ENCODE data around the gene SRPRA.

Gene SRPRA

GRCh38 chr11:126229858-126230540 lies 38.7 kb downstream of the SRPRA start:
- DNase-seq: no peak

- no peak for DNase-seq
These were observed 42.2 kb downstream of the SRPRA start for GRCh38 chr11:126226334-126227084.

DNA sequence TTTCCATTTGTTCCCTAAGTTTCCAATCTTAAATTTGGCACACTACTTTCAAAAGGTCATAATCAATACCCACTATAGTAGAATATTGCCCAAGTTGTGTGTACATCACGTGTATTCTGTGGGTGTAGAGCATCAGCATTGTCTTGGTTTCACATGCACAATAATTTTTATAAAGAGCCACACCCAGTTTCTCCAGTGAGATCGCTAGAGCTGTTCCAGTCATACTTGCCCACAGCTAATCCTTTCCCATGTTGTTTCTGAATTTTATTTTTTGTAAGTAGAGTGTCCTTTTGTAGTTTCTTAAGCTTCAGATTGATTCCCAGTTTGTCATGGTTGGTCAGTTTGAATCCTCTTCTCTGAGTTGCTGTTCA lies 43.4 kb downstream of the SRPRA start:
- DNase-seq: no peak

DNA sequence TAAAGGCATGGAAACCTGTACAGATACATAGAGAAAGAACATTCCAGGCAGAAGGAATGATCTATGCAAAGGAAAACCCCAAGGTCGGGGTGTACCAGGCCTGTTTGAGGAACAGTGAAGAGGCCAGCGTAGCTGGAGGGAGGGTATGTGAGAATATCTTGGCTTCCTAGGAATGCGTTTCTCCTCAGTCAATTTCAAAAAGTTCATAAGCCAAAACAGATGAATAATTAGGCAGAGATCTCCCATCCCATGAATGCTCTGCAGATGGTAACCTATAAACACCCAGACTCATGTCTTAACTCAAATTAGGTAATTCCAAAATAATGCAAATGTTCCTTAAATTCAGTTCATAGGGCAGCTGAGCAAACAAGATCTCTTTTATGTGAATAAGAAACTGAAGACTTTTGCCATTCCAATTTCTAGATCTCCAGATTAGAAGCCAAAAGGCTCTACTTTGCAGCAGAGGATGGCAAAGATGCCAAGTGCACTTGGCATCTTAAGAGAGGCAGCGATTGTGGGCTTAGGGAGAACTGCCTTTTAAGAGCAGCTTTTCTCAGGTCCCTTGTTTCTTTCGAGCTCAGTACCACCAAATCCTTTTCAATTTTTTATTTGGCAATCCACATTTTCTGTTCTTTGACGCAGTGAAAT lies 43.9 kb downstream of the SRPRA start:
- no peak for DNase-seq

DNA sequence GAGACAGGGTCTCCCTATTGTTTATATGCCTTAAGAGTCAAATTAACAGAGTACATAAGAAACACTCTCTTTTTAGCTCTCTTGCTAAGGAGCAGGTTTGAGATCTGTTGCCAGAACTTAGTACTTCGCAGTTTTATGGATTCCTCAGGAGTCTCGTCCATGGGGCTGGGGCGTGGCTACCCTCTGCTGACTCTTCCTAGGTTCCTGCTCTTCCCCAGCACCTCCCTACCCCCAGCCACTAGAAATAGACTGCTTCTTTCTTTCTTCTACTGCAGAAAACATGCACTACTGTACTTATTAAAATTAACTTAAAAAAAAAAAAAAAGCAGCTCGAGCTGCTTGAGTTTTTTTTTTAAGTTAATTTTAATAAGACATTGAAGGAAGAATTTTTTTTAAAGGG lies 49.1 kb downstream of the SRPRA start:
- DNase-seq: no peak

DNA sequence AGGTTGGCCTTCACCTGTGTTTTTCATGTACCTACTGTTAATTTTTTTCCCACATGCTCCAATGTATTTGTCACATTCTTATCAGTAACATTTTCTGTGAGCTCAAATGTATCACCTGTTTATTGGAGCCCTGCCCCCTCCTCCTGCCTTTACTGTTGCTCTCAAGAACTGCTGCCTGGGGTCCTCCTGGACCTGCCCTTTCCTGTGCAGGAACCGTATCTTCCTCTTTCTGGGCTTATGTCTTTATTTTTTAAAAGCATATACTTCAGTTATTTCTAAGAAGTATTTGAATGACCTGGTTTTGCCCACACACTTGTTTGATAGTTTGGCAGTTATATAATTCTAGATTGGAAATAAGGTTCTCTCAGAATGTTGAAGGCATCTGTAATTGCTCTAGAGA lies 51.2 kb downstream of the SRPRA start:
- DNase-seq: no peak

- DNase-seq: no peak
These were observed 52.0 kb downstream of the SRPRA start for GRCh38 chr11:126216526-126217305.

- DNase-seq: no peak
These were observed 53.9 kb downstream of the SRPRA start for GRCh38 chr11:126214841-126215240.

DNA sequence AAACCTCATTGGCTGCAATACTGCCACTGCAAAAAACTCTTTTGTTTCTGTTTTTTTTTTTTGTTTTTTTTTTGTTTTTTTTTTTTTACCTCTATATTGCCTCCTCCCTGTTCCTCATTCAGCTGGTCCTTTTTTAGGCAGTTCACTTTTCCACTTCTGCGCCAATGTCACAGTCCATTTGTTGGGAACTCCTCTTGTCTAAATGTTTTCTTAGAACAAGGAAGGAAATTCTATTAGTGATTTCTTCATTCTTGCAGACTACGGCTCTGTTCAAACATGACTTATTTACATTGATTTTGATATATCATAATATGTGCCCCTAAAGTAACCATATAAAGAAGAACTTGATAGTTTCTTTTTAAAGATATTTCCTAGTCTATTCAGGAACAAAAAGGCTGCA lies 54.3 kb downstream of the SRPRA start:
- no peak for DNase-seq

Measured in stimulated activated CD4-positive, alpha-beta T cell treated with anti-CD3 and anti-CD28 coated beads, Interleukin-15, amount 100 ng/mL, for 24 hours (primary cell).